Activated naive CD8-positive, alpha-beta T cell treated with anti-CD3 and anti-CD28 coated beads for 36 hours (primary cell): ENCODE data around the gene LETMD1. TPM values are rescaled to one million over a fixed set of nuclear protein-coding genes. Genes with fewer than 3 reads are reported as not detected.

Source experiments
- DNase-seq: peaks from one replicate; pipeline ENCODE4 v3.0.0; 2021
- H3K27ac Mint-ChIP-seq: one replicate; pipeline ENCODE4 v1.8.0; 2022; ENCODE audit warnings: mild to moderate bottlenecking, moderate library complexity, mixed read lengths
- H3K27me3 Mint-ChIP-seq: one replicate; pipeline ENCODE4 v1.8.0; 2022; ENCODE audit warnings: mild to moderate bottlenecking, mixed read lengths
- H3K36me3 Mint-ChIP-seq: one replicate; pipeline ENCODE4 v1.8.0; 2021; ENCODE audit warnings: mild to moderate bottlenecking, mixed read lengths
- H3K4me1 Mint-ChIP-seq: one replicate; pipeline ENCODE4 v1.8.0; 2021; ENCODE audit warnings: mixed read lengths
- H3K4me3 Mint-ChIP-seq: one replicate; pipeline ENCODE4 v1.8.0; 2022; ENCODE audit warnings: mild to moderate bottlenecking, moderate library complexity, mixed read lengths
- H3K9me3 Mint-ChIP-seq: one replicate; pipeline ENCODE4 v1.8.0; 2022; ENCODE audit warnings: mixed read lengths
- total RNA-seq, 2 experiments: library from RNA; stranded (reverse); gene quantifications; one replicate each; pipeline ENCODE4 v1.2.3, GENCODE V29; 2021

The LETMD1 gene
- total RNA-seq, 2 experiments from 2014 or later = 67.2 to 69.4 TPM

DNA sequence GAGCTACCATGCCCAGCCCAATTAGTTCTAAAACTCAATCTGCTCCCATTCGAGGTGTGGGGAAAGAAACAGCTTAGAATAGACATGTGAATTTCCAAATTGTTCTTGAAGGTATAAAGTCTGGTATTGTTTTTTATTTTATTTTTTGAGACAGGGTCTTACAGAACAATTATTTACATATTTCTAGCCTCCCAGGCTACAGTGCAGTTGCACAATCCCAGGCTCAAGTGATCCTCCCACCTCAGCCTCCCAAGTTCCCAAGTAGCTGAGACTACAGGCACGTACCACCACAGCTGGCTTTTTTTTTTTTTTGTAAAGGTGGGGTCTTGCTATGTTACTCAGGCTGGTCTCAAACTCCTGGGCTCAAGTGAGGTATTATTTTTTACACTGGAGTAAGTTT lies 28.2 kb upstream of the LETMD1 start:
- no peaks in the 10 kb centered on the region for H3K27me3 Mint-ChIP-seq
- no peak overlapping the region for H3K4me3 Mint-ChIP-seq
- no peak overlapping the region for H3K27ac Mint-ChIP-seq
- DNase-seq = no peak
- no peaks in the 10 kb centered on the region for H3K9me3 Mint-ChIP-seq
- H3K36me3 Mint-ChIP-seq = peaks cover 17% of the 10 kb centered on the region
- H3K4me1 Mint-ChIP-seq = peaks cover 50% of the 10 kb centered on the region

DNA sequence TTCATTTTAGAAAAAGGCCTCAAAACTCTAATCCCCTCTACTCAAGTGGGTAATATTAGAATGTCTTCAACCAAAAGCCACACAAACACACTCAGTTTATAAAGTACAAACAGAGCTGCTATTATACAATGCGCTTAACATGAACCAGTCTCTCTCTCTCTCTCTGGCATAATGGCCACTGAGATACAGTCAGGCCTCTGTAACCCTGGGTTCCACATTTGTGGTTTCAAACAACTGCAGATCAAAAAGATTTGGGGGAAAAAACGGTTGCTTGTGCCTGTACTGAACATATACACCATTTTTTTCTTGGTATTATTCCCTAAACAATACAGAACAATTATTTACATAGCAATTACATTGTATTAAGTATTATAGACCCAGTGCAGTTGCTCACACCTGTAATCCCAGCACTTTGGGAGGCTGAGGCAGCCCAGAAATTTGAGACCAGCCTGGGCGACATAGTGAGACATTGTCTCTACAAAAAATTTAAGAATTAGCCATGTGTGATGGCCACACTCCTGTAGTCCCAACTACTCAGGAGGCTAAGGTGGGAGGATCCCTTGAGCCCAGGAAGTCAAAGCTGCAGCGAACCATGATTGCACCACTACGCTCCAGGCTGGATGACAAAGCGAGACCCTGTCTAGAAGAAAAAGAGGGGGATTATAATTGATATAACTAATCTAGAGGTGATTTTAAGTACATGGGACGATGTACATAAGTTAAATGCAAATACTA lies 27.5 kb upstream of the LETMD1 start:
- no peak for DNase-seq
- Mint-ChIP-seq H3K4me1 (peaks cover 52% of the 10 kb centered on the region), H3K4me3 (no peak overlapping the region), H3K27me3 (no peaks in the 10 kb centered on the region), H3K36me3 (peaks cover 17% of the 10 kb centered on the region), H3K27ac (no peak overlapping the region), H3K9me3 (no peaks in the 10 kb centered on the region)

DNA sequence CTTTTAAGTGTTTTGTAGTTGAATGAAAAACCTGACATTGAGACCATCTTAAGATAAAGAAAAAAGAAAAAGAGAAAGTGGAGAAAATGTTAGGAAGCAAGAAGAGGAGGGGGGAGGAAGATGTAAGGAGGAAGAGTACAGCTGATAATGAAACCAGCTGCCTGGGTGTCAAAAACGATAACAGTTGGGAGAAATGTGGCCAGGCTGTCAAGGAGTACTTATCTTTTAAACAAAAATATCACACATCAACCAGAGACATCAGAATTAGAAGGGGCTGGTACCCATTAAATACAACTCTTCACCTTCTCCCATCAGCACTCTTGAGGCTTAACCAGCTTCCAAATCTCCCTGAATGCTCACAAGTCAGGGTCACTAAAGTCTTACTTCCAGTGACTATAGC lies 26.4 kb upstream of the LETMD1 start:
- no peak for DNase-seq
- H3K4me3 Mint-ChIP-seq = peak overlapping the region; percentile 35
- H3K27ac Mint-ChIP-seq = peak overlapping the region; percentile 67
- H3K9me3 Mint-ChIP-seq = no peaks in the 10 kb centered on the region
- peaks cover 17% of the 10 kb centered on the region for H3K36me3 Mint-ChIP-seq
- no peaks in the 10 kb centered on the region for H3K27me3 Mint-ChIP-seq
- peaks cover 52% of the 10 kb centered on the region for H3K4me1 Mint-ChIP-seq

DNA sequence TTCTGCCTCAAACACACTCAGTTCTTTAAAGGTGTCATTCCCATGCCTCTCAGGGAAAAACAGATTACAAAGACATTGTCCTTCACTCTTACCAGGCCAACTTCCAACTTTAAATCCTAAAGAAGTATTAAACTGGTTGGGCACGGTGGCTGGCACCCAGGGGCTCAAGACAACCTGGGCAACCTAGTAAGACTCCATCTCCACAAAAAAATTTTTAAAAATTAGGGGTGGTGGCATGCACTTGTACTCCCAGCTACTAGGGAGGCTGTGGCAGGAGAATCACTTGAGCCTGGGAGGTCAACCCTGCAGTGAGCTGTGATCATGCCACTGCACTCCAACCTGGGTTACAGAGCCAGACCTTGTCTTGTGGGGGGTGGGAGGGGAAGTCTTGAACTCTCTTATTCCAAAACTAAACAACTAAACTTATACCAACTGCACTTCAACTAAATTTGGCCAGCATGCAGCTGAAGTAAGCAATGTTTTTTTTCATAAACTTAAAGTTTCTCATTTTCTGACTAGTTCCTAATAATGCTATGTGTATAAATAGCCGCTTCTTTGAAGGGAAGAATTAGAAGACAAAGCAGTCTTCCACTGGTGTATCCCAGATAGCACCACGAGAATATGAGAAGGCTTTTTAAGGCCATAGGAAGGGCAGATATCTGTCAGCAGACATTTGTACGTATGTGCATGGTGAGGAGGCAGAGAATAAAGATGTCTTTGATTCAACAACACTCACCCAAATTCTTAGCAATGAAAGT lies 24.3 kb upstream of the LETMD1 start:
- DNase-seq = no peak
- H3K9me3 Mint-ChIP-seq = no peaks in the 10 kb centered on the region
- no peaks in the 10 kb centered on the region for H3K27me3 Mint-ChIP-seq
- peak overlapping the region; percentile 96 for H3K27ac Mint-ChIP-seq
- peaks cover 56% of the 10 kb centered on the region for H3K4me1 Mint-ChIP-seq
- peaks cover 14% of the 10 kb centered on the region for H3K36me3 Mint-ChIP-seq
- peak overlapping the region; percentile 88 for H3K4me3 Mint-ChIP-seq

DNA sequence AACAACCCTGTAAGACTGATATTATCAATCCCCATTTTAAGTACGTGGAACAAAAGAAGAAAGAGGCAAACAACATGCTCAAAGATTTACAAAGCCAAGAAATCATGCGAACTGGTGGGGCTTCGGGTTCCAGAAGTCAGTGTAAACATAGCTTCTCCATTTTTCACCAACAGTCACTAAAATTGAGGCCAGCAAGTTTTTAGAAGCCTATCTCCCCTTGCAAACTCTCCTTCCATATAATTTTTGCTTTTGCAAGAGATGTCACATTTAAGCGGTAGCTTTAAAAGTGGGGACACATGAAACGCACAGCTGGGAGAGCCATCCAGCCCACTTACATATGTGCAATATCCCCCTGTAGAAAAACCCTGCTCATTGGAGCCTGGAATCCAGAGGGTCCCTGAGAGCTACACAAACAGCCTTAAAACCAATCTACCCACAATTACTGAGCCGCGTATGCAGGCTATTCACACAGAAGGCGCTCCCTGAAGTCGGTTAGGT lies 22.7 kb upstream of the LETMD1 start:
- Mint-ChIP-seq H3K36me3 (peaks cover 13% of the 10 kb centered on the region), H3K27me3 (no peaks in the 10 kb centered on the region), H3K4me1 (peaks cover 51% of the 10 kb centered on the region), H3K4me3 (peak overlapping the region; percentile 88), H3K9me3 (no peaks in the 10 kb centered on the region), H3K27ac (peak overlapping the region; percentile 96)
- DNase-seq = no peak

DNA sequence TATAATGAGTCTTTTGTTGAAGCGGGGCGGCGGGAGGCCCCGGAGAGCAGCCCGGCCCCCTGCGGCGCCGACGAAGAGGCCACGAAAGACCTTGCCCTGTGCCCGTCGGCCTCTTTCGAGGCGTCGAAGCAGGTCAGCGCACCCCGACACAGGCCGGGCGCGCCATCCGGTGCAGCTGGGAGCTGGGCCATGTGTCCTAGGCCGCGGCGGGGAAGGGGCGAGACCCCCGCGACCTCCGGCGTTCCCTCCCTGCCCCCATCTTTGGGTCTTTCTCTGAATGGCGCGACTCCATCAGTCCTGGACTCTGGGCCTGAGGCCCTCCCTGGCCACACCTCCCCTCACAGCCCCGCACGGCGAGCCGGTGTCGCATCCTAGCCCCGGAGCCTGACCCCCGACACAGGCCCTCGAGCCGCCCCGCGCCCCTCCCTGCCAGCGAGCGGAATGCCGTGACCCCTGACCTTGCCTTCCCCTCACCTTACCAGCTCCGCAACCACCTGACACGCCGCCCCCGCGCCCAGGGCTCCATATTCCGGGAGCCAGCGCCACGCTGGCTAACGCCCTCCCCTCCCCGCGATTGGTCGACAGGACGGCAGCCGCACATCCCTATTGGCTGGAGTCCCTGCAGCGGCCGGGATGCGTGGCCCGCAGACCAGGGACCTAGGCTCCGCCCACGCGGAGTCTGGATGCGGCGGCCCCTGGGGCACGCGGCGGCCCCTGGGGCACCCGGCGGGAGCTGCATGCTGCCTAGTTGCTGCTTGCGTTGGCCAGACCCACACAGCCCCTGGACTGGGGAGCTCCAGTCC lies 22.1 kb upstream of the LETMD1 start, which contains the start of gene SLC11A2:
SLC11A2 (minus strand) TSS at position 549 of the 803 bp plus-strand sequence. CDS start 15,656 bp downstream, outside the sequence.
- H3K36me3 Mint-ChIP-seq = peaks cover 9% of the 10 kb centered on the region
- H3K27ac Mint-ChIP-seq = peak within 1 kb of the TSS; percentile 96
- peak; percentile 96 for DNase-seq
- H3K27me3 Mint-ChIP-seq = no peaks in the 10 kb centered on the region
- peaks cover 46% of the 10 kb centered on the region for H3K4me1 Mint-ChIP-seq
- H3K4me3 Mint-ChIP-seq = peak within 1 kb of the TSS; percentile 88
- no peaks in the 10 kb centered on the region for H3K9me3 Mint-ChIP-seq

DNA sequence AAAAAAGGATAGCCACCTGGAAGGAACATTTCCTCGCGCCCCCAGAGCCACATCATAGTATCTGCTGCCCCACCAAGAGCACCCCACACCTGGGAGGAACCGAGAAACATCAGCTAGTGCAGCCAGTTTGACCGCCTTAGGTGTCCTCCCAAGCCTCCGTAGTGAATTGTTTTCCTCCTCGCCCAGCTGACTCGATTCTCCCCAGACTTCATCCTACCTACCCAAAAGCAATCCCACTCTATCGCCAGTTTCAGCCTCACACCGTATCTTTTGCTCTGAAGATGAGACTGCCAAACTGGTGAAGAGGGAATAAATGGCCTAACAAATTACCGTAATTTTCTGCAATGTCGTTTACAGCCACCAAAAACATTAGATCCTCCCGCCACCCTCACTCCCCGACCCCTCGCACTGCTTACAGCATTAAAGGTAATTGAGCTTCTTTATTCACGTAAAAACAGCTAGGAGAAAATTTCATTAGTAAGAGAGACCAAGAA lies 20.7 kb upstream of the LETMD1 start:
- DNase-seq = no peak
- Mint-ChIP-seq H3K4me3 (peak overlapping the region; percentile 88), H3K27ac (peak overlapping the region; percentile 11), H3K9me3 (no peaks in the 10 kb centered on the region), H3K36me3 (peaks cover 5% of the 10 kb centered on the region), H3K4me1 (peaks cover 35% of the 10 kb centered on the region), H3K27me3 (no peaks in the 10 kb centered on the region)

DNA sequence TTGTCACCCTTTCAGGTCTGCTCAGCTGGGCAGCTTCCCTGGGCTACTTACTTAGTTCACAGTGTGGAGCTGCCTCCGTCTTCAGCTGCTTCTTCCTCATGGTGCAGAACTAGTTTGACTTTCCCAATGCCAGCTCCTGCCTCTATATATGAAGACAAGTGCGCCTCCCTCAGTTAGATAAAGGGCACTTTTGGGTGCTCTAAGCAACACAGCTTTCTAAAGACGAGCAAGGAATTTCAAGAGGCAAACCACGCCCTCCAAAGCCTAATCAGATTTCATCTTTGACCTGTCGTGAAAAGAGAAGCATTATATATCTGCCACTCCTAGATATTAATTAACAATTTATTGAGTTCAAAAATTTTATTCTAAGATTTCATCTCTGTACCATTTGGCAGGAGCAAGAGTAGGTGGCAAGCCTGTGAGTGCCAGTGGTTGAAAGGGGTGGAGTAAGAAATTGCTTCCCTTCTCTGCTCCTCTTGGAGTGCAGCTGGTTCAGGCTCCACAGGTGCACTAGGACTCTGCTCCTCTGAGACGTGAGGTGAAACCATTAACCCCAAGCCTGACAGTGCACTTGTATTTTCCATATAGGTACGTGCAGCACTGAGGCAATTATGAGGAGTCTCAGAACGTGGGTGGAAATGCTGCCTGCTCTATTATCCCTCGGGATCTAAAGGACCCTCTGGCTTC lies 19.9 kb upstream of the LETMD1 start:
- Mint-ChIP-seq H3K36me3 (peaks cover 5% of the 10 kb centered on the region), H3K27me3 (no peaks in the 10 kb centered on the region), H3K4me1 (peaks cover 32% of the 10 kb centered on the region), H3K4me3 (no peak overlapping the region), H3K27ac (no peak overlapping the region), H3K9me3 (no peaks in the 10 kb centered on the region)
- DNase-seq = no peak

DNA sequence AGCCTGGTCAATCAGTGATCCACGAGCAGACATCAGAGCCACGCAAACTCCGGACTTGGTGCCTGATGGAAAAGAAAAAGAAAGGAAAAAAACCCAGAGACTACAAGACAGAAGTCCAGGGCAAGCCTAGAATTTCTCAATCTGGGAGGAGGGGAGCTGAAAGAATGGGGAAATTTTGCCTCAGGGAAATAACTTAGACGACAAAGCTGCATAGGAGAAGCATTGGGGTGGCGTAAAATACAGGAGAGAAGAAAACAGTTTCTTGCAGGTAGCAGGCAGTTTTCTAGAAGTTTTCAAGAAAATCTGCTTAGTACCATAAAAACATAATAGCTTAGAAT lies 19.3 kb upstream of the LETMD1 start:
- Mint-ChIP-seq H3K4me1 (peaks cover 30% of the 10 kb centered on the region), H3K27me3 (no peaks in the 10 kb centered on the region), H3K4me3 (no peak overlapping the region), H3K36me3 (no peaks in the 10 kb centered on the region), H3K9me3 (no peaks in the 10 kb centered on the region), H3K27ac (no peak overlapping the region)
- DNase-seq = no peak

DNA sequence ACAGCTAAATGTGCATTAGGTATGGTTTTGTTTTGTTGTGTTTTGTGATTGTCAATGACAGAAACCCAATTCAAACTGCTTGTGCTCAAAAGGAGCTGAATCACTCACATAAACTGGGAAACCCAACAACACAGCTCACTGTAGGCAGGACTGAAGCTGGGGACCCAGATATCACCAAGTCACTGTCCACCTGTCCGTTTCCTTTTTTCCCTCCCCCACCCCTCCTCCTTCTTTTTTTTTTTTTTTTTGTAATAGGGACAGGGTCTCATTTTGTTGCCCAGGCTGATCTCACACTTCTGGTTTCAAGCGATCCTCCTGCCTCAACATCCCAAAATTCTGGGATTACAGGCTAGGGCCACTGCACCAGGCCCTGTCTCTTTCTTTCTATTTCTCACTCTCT lies 15.1 kb upstream of the LETMD1 start:
- no peaks in the 10 kb centered on the region for H3K27me3 Mint-ChIP-seq
- H3K9me3 Mint-ChIP-seq = no peaks in the 10 kb centered on the region
- DNase-seq = no peak
- no peak overlapping the region for H3K4me3 Mint-ChIP-seq
- H3K36me3 Mint-ChIP-seq = no peaks in the 10 kb centered on the region
- H3K27ac Mint-ChIP-seq = no peak overlapping the region
- peaks cover 8% of the 10 kb centered on the region for H3K4me1 Mint-ChIP-seq

DNA sequence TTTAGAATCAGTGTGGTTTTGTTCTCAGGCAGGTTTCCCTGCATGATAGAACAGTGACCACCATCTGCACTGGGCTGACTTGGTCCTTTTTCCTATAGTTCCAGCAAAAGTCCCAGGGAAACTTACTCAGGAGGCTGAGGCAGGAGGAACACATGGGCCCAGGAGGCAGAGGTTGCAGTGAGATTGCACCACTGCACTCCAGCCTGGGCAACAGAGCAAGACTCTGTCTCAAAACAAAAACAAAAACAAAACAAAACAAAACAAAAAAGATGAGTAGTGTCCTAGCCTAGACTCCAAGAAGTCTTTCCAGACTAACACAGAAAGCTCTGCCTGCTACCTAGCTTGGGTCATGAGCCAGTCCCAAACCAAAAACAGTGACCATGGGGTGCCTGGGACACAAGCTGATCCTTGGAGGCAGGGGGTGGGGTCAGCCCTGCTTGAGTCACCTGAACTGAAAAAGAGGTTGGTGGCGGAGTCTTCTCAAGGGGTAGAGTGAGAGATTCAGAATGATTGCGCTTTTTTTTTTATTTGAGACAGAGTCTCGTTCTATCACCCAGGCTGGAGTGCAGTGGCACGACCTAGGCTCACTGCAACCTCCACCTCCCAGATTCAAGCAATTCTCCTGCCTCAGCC lies 14.6 kb upstream of the LETMD1 start:
- Mint-ChIP-seq H3K9me3 (no peaks in the 10 kb centered on the region), H3K36me3 (no peaks in the 10 kb centered on the region), H3K4me1 (peaks cover 8% of the 10 kb centered on the region), H3K27ac (no peak overlapping the region), H3K4me3 (no peak overlapping the region), H3K27me3 (no peaks in the 10 kb centered on the region)
- no peak for DNase-seq

DNA sequence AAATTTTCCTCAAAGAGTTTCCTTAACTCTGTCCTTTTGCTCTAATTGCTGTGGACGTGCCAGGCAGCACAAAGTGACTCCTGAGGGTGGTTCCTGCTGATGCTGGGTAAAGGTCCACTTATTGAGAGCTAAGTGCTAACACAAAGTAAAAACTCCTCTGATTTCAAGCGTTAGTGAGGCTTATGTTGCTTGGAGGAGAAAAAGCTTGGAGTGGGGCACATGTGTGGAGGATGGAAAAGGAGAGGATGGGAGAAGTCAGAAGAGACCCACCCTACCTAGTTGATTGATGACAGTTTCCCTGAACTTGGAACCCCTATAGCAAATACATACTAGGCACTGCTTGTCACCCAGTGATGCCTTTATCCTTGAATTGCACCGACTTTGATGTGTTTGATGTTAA lies 11.8 kb upstream of the LETMD1 start:
- DNase-seq = no peak
- Mint-ChIP-seq H3K4me3 (no peak overlapping the region), H3K27ac (no peak overlapping the region), H3K36me3 (no peaks in the 10 kb centered on the region), H3K9me3 (no peaks in the 10 kb centered on the region), H3K27me3 (no peaks in the 10 kb centered on the region), H3K4me1 (peaks cover 5% of the 10 kb centered on the region)

DNA sequence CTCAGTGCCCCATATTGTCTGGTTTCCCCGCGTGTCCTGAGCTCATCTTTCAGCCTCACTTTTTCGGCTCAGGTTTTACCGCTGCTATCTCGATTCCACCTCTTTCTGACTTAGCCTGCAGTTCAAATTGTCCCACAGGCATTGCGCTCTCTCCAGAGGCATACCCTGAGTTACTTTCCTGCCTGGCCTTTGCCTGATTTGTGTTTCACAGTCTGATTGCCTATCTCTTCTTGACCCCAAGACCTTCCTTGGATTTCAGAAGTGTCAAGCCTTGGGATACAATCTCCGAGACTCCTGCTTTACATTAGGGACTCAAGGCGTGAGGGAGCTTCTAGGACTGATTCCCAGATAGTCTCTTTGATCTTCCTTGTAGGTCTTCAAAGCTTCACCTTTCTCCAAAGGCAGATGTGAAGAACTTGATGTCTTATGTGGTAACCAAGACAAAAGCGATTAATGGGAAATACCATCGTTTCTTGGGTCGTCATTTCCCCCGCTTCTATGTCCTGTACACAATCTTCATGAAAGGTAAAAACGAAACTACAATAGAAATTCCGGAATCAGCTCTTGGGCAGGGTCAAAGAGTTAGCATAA lies 629 bp downstream of the LETMD1 start:
- DNase-seq = no peak
- Mint-ChIP-seq H3K4me3 (peak overlapping the region; percentile 98), H3K27ac (peak overlapping the region; percentile 95), H3K27me3 (no peaks in the 10 kb centered on the region), H3K9me3 (no peaks in the 10 kb centered on the region), H3K36me3 (peaks cover 19% of the 10 kb centered on the region), H3K4me1 (peaks cover 26% of the 10 kb centered on the region)

DNA sequence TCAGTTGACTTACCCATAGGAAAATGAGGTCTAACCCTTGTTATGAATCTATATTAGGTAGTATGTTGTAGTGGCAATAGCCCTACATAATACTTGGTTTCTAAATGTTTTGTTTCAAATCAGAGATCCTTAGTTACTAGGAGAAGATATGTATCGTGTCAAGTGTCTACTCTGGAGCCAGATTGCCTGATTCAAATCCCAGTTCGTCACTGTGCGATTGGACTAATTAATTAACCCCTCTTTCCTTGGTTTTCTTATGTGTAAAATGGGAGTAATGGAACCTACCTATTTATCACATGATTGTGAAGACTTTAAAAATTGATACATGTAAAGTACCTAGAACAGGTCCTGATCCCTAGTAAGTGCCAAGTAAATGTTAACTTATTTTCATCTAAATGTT lies 1.4 kb downstream of the LETMD1 start:
- peaks cover 26% of the 10 kb centered on the region for H3K4me1 Mint-ChIP-seq
- H3K36me3 Mint-ChIP-seq = peaks cover 25% of the 10 kb centered on the region
- no peaks in the 10 kb centered on the region for H3K9me3 Mint-ChIP-seq
- H3K27ac Mint-ChIP-seq = peak overlapping the region; percentile 95
- H3K27me3 Mint-ChIP-seq = no peaks in the 10 kb centered on the region
- no peak for DNase-seq
- peak overlapping the region; percentile 98 for H3K4me3 Mint-ChIP-seq
